Esophagus squamous epithelium (tissue), 5 donors: ENCODE data around the gene BRSK2. TPM values are rescaled to one million over a fixed set of nuclear protein-coding genes. Genes with fewer than 3 reads are reported as not detected.
A peak's percentile ranks its signal among the peaks of the same experiment; 100 is the strongest.

ENCODE experiments used
- DNase-seq: peaks from one replicate; lab custom pipeline; 2025; lab: John Stamatoyannopoulos, UW
- H3K27ac ChIP-seq, 4 donors: fragments of 200-600 bp; sonication (generic); one replicate each; pipeline ENCODE4 v1.5.1; 2016 to 2019; ENCODE audit warnings: mild to moderate bottlenecking in 1 of 4
- H3K27me3 ChIP-seq, 4 donors: fragments of 200-600 bp; sonication (generic); 1 replicate in 3 of 4; 2 replicates in 1 of 4; pipeline versions ENCODE4 v1.5.1 to v1.6.0; 2017 to 2021; ENCODE audit warnings: antibody characterized with exemption in 1 of 4
- H3K36me3 ChIP-seq, 3 donors: fragments of 200-600 bp; sonication (generic); one replicate each; pipeline ENCODE4 v1.5.1; 2016 to 2019
- H3K4me1 ChIP-seq, 3 donors: fragments of 200-600 bp; sonication (generic); one replicate each; pipeline ENCODE4 v1.5.1; 2017 to 2019
- H3K4me3 ChIP-seq, 4 donors: fragments of 200-600 bp; sonication (generic); 1 replicate in 3 of 4; 2 replicates in 1 of 4; pipeline ENCODE4 v1.5.1; 2016 to 2019; ENCODE audit warnings: mild to moderate bottlenecking in 2 of 4, moderate library complexity in 1 of 4
- H3K9me3 ChIP-seq, 3 donors: fragments of 200-600 bp; sonication (generic); one replicate each; pipeline ENCODE4 v1.5.1; 2016 to 2019
- POLR2A ChIP-seq, 4 donors: fragments of 450-650 bp; IDR thresholded peaks; one replicate each; pipeline ENCODE4 v1.6.1; 2017; ENCODE audit warnings: antibody characterized with exemption in 4 of 4, mild to moderate bottlenecking in 4 of 4, moderate library complexity in 3 of 4
- WGBS, 2 donors: methylation state at CpG; one replicate each; pipeline ENCODE4 v1.1.5; 2018; 5-methylcytosine and 5-hydroxymethylcytosine counted together
- intact Hi-C: fragments of 100-400 bp; cut with DNase I; formaldehyde crosslinking; loops from one replicate; pipeline ENCODE4 v1.15.0; 2022
- total RNA-seq, 4 donors: library from RNA; depleted of rRNA; stranded (reverse); fragments of >200 nt; gene quantifications; one replicate each; pipeline ENCODE4 v1.1.0, GENCODE V29; 2016
- TF ChIP-seq, protein P1 (sequence below), 6 experiments: fragments of 450-650 bp in 4 of 6; fragments of 200-600 bp in 2 of 6; sonication (generic) in 2 of 6; IDR thresholded peaks; one replicate each; pipeline ENCODE4 v1.5.1; 2016 to 2019; ENCODE audit warnings: antibody characterized with exemption in 6 of 6, mild to moderate bottlenecking in 4 of 6, moderate library complexity in 4 of 6
- donor health status: DM: yes; HTN: yes; CAD: no.

BRSK2 gene
- total RNA-seq, 4 donors from 2014 or later = 0.23 to 1.3 (median 0.35) TPM; not detected in 1

DNA sequence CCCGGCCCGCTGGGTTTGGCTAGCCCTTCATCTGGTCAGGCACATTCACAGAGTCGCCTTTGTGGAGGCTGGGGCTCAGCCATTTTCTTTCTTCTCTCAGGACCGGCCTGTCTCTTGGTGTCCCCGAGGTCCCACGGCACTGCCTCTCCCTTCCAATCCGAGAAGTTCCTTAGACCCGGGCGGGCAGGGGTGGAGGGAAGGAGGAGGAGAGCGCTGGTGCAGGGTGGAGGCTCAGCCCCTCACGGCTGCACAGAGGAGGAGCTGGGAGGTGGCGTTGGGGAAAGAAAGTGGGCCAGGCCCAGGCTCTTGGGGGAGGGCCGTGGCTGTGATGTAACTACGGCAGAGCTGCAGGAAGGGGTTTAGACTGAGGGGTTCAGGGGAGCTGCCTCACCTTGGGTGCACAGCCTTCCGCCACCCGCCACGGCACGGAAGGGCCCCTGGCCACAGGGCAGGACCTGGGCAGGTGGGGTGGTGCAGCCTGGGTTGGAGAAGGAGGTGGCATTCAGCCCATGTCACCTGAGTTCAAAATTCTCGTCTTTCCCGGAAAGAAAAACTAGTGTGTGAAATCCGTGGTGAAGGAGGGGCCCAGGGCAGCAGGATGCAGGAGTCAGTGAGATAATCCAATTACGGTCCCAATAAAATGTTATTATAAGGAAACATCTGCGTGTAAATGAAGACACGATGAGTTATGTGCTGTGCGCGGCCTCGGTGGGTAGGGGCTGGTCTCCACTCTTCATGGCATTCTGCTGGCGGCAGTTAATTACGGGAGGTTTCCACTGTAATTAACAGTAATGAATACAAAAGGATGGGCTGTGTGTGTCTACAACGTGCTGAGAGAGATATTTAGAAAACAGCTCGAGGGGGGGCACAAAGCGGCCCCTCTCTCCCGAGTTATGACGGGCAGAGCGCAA lies 1.7 kb downstream of the BRSK2 start:
- peak overlapping the region in 1 of 4 donors; percentile 49 for H3K4me3 ChIP-seq
- 37 to 55% methylated on average over 25 to 29 of the region's 35 CpGs for WGBS, 2 donors
- no peaks in the 10 kb centered on the region for H3K36me3 ChIP-seq
- H3K4me1 ChIP-seq = peaks cover 12 to 20% (median 17%) of the 10 kb centered on the region in 3 donors
- TF ChIP-seq, protein P1, sequence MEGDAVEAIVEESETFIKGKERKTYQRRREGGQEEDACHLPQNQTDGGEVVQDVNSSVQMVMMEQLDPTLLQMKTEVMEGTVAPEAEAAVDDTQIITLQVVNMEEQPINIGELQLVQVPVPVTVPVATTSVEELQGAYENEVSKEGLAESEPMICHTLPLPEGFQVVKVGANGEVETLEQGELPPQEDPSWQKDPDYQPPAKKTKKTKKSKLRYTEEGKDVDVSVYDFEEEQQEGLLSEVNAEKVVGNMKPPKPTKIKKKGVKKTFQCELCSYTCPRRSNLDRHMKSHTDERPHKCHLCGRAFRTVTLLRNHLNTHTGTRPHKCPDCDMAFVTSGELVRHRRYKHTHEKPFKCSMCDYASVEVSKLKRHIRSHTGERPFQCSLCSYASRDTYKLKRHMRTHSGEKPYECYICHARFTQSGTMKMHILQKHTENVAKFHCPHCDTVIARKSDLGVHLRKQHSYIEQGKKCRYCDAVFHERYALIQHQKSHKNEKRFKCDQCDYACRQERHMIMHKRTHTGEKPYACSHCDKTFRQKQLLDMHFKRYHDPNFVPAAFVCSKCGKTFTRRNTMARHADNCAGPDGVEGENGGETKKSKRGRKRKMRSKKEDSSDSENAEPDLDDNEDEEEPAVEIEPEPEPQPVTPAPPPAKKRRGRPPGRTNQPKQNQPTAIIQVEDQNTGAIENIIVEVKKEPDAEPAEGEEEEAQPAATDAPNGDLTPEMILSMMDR (IDR thresholded peaks at IDR 0.05) = no peak
- TF ChIP-seq POLR2A (IDR thresholded peaks at IDR 0.05) = no peak
- DNase-seq = no peak
- peaks cover 4 to 79% (median 14%) of the 10 kb centered on the region in 4 donors for H3K27me3 ChIP-seq
- intact Hi-C loops = no loop called here
- no peak overlapping the region for H3K27ac ChIP-seq
- H3K9me3 ChIP-seq = no peaks in the 10 kb centered on the region

- Histone ChIP-seq H3K4me3 (no peak overlapping the region), H3K36me3 (no peaks in the 10 kb centered on the region), H3K4me1 (peaks cover 12 to 20% (median 17%) of the 10 kb centered on the region in 3 donors), H3K27ac (no peak overlapping the region), H3K27me3 (peaks cover 4 to 85% (median 14%) of the 10 kb centered on the region in 4 donors), H3K9me3 (no peaks in the 10 kb centered on the region)
- intact Hi-C loops = no loop called here
- DNase-seq = no peak
- 67 to 100% methylated on average over 1 of the region's 12 CpGs for WGBS, 2 donors
- no peak for TF ChIP-seq POLR2A (IDR thresholded peaks at IDR 0.05)
- TF ChIP-seq, protein P1 (IDR thresholded peaks at IDR 0.05) = no peak
Measured at GRCh38 chr11:1392111-1392510, 2.4 kb downstream of the BRSK2 start.

DNA sequence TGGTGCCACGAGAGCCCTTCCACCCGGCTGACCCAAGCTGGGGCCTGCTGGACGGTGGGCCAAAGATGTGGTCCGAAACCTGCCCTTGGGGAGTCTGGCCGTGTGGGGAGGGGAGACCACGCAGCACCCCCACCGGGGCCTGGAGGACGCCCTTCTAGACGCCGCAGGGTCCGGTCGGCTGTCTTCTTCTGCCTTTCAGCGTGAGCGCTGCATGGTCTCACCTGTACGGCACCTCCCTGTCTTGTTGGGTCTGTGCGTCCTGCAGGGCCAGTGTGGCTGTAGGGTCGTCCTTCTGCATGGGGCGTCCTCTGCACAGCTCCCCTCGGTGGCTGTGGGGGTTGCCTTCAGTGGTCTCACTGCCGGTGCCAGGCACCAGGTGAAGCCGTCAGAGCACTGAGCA lies 2.8 kb downstream of the BRSK2 start:
- TF ChIP-seq POLR2A (IDR thresholded peaks at IDR 0.05) = no peak
- TF ChIP-seq, protein P1 (IDR thresholded peaks at IDR 0.05) = no peak
- peaks cover 12 to 20% (median 17%) of the 10 kb centered on the region in 3 donors for H3K4me1 ChIP-seq
- intact Hi-C loops = no loop called here
- H3K27ac ChIP-seq = no peak overlapping the region
- no peak for DNase-seq
- no peaks in the 10 kb centered on the region for H3K9me3 ChIP-seq
- peaks cover 4 to 85% (median 14%) of the 10 kb centered on the region in 4 donors for H3K27me3 ChIP-seq
- H3K36me3 ChIP-seq = no peaks in the 10 kb centered on the region
- H3K4me3 ChIP-seq = no peak overlapping the region
- WGBS, 2 donors = 69% methylated on average over 5 of the region's 21 CpGs; no CpG with 5 or more reads in 1 of the 2 donors

DNA sequence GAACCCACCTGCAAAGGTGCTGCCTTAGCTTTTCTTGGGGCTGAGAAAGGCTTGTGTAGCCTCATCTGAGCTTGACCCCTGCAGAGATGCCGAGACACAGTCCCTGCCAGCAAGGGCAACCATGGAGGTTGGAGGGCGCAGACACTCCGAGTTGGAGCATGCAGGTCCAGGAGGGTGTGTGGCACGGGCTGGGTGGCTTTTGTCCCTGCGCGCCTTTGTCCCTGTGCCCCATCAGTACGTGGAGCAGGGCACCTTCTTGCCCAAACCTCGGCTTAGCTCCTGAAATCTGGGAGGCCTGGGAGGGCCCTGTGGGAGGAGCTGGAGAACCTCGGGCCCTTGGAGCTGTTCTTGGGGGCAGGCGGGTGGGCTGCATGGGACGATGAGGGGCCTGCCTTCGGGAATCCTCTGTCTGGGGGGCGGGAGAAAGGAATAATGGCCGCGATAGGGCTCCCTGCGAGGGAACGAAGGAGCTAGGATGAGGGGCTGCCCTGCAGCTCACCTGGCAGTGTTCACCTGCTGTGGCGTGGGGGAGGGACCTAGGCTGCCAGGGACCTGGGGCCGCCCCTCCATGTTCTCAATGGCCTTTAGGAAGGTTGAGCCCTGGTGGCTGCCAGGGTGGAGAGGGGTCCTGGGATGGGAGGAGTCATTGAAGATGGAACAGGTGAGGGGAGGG lies 3.4 kb downstream of the BRSK2 start:
- intact Hi-C loops = no loop called here
- H3K9me3 ChIP-seq = no peaks in the 10 kb centered on the region
- H3K4me3 ChIP-seq = no peak overlapping the region
- no peak for TF ChIP-seq POLR2A (IDR thresholded peaks at IDR 0.05)
- TF ChIP-seq, protein P1 (IDR thresholded peaks at IDR 0.05) = no peak
- H3K36me3 ChIP-seq = no peaks in the 10 kb centered on the region
- peaks cover 4 to 85% (median 14%) of the 10 kb centered on the region in 4 donors for H3K27me3 ChIP-seq
- 73 to 88% methylated on average over 7 to 10 of the region's 19 CpGs for WGBS, 2 donors
- H3K27ac ChIP-seq = no peak overlapping the region
- DNase-seq = no peak
- peaks cover 12 to 20% (median 17%) of the 10 kb centered on the region in 3 donors for H3K4me1 ChIP-seq
